Liver (tissue), 9 donors: ENCODE results near the gene ECI1. TPM values are rescaled to one million over a fixed set of nuclear protein-coding genes. Genes with fewer than 3 reads are reported as not detected.
"Not testable (repeated sequence)": the region's sequence is repeated elsewhere in the genome, so short reads cannot be mapped to it uniquely, and the experiment has no call there.

Source experiments
- DNase-seq: peaks from one replicate; pipeline ENCODE4 v3.0.0-alpha.2; 2017; ENCODE audit warnings: low spot score
- H3K27ac ChIP-seq, 2 donors: one replicate each; pipeline ENCODE4 v1.7.0; 2013; ENCODE audit warnings: inconsistent platforms in 2 of 2, low read length in 2 of 2, control low read depth in 1 of 2, low read depth in 1 of 2, mild to moderate bottlenecking in 1 of 2
- H3K27me3 ChIP-seq, 4 donors: one replicate each; pipeline versions ENCODE4 v1.6.1 to v1.7.0; 2013; ENCODE audit warnings: low read length in 3 of 4, inconsistent platforms in 1 of 4, mild to moderate bottlenecking in 1 of 4, moderate library complexity in 1 of 4; ENCODE audit not compliant: control insufficient read depth in 4 of 4, insufficient read depth in 4 of 4
- H3K36me3 ChIP-seq, 4 donors: one replicate each; pipeline versions ENCODE4 v1.6.1 to v1.7.0; 2013; ENCODE audit warnings: low read length in 3 of 4, mild to moderate bottlenecking in 3 of 4, low read depth in 1 of 4, moderate library complexity in 1 of 4; ENCODE audit not compliant: control insufficient read depth in 4 of 4, insufficient read depth in 3 of 4
- H3K4me1 ChIP-seq, 4 donors: one replicate each; pipeline versions ENCODE4 v1.6.1 to v1.7.0; 2013; ENCODE audit warnings: low read length in 3 of 4, mild to moderate bottlenecking in 3 of 4, moderate library complexity in 1 of 4; ENCODE audit not compliant: control insufficient read depth in 4 of 4, insufficient read depth in 4 of 4
- H3K4me3 ChIP-seq, 3 donors: one replicate each; pipeline versions ENCODE4 v1.6.1 to v1.7.0; 2013; ENCODE audit warnings: low read length in 3 of 3, control low read depth in 1 of 3, low read depth in 1 of 3, mild to moderate bottlenecking in 1 of 3
- H3K9ac ChIP-seq, 2 donors: one replicate each; pipeline ENCODE4 v1.7.0; 2013; ENCODE audit warnings: low read length in 2 of 2, mild to moderate bottlenecking in 2 of 2, moderate library complexity in 2 of 2, control low read depth in 1 of 2, low read depth in 1 of 2
- H3K9me3 ChIP-seq, 4 donors: one replicate each; pipeline versions ENCODE4 v1.6.1 to v1.7.0; 2013; ENCODE audit warnings: low read length in 3 of 4; ENCODE audit not compliant: control insufficient read depth in 4 of 4
- EGR1 ChIP-seq, 2 donors: IDR thresholded peaks; 2 replicates each; pipeline ENCODE4 v1.6.1; 2016 to 2018; ENCODE audit warnings: antibody characterized with exemption in 2 of 2, low read depth in 2 of 2
- FOXA1 ChIP-seq: IDR thresholded peaks from 2 replicates; pipeline ENCODE4 v1.6.1; 2016; ENCODE audit warnings: antibody characterized with exemption
- FOXA2 ChIP-seq: IDR thresholded peaks from 2 replicates; pipeline ENCODE4 v1.6.1; 2016; ENCODE audit warnings: antibody characterized with exemption
- GABPA ChIP-seq, 2 donors: IDR thresholded peaks in 1 of 2; conservative IDR thresholded peaks in 1 of 2; 2 replicates each; pipeline ENCODE4 v1.6.1; 2016; ENCODE audit warnings: antibody characterized with exemption in 2 of 2, mild to moderate bottlenecking in 1 of 2, moderate library complexity in 1 of 2
- HNF4A ChIP-seq, 2 donors: conservative IDR thresholded peaks; 2 replicates each; pipeline ENCODE4 v1.6.1; 2016; ENCODE audit warnings: antibody characterized with exemption in 2 of 2, mild to moderate bottlenecking in 2 of 2
- HNF4G ChIP-seq: IDR thresholded peaks from 2 replicates; pipeline ENCODE4 v1.6.1; 2016; ENCODE audit warnings: antibody characterized with exemption
- NR2F2 ChIP-seq: IDR thresholded peaks from 2 replicates; pipeline ENCODE4 v1.6.1; 2016; ENCODE audit warnings: antibody characterized with exemption
- RAD21 ChIP-seq, 2 donors: IDR thresholded peaks; 2 replicates each; pipeline ENCODE4 v1.6.1; 2016; ENCODE audit warnings: antibody characterized with exemption in 2 of 2, mild to moderate bottlenecking in 2 of 2
- RXRA ChIP-seq, 2 donors: IDR thresholded peaks; 2 replicates each; pipeline ENCODE4 v1.6.1; 2017 to 2018; ENCODE audit warnings: antibody characterized with exemption in 2 of 2, mild to moderate bottlenecking in 1 of 2
- TAF1 ChIP-seq: conservative IDR thresholded peaks from 2 replicates; pipeline ENCODE4 v1.6.1; 2016; ENCODE audit warnings: antibody characterized with exemption, mild to moderate bottlenecking
- ZBTB33 ChIP-seq: IDR thresholded peaks from 2 replicates; pipeline ENCODE4 v1.6.1; 2016; ENCODE audit warnings: antibody characterized with exemption
- WGBS: extraction: QIAGEN DNeasy Blood & Tissue Kit; methylation state at CpG from one replicate; pipeline ENCODE4 v1.1.7; 2013; 5-methylcytosine and 5-hydroxymethylcytosine counted together
- polyA plus RNA-seq, 2 donors: library from polyadenylated mRNA; stranded (reverse) in 1 of 2; unstranded in 1 of 2; fragments of 200-250 nt in 1 of 2; fragments of >200 nt in 1 of 2; fragmentation: Nextera tagmentation in 1 of 2; extraction: Ambion mirVana in 1 of 2; gene quantifications; one replicate each; pipeline versions ENCODE4 v1.2.1 to v1.2.3, GENCODE V29; 2013 to 2015
- total RNA-seq, 2 donors: library from RNA; depleted of rRNA; stranded (reverse); fragments of >200 nt; gene quantifications; one replicate each; pipeline ENCODE4 v1.2.3, GENCODE V29; 2014
- TF ChIP-seq, protein P1 (sequence below): IDR thresholded peaks from 2 replicates; pipeline ENCODE4 v1.6.1; 2016; ENCODE audit warnings: antibody characterized with exemption
- TF ChIP-seq, protein P2 (sequence below): IDR thresholded peaks from 2 replicates; pipeline ENCODE4 v1.6.1; 2016; ENCODE audit warnings: antibody characterized with exemption
- TF ChIP-seq, protein P3 (sequence below): IDR thresholded peaks from 2 replicates; pipeline ENCODE4 v1.6.1; 2016; ENCODE audit warnings: antibody characterized with exemption, mild to moderate bottlenecking
- donor health status: healthy.
- donor health status: healthy.
- donor health status: healthy.
- donor health status: healthy.
- donor health status: healthy.

ECI1 gene
- total and polyA plus RNA-seq, 4 donors = 36.8 to 107 (median 79.5) TPM

GRCh38 chr16:2204416-2205103 lies 46.8 kb downstream of the ECI1 start:
- Histone ChIP-seq H3K9ac (no peak overlapping the region), H3K9me3 (no peaks in the 10 kb centered on the region), H3K27ac (peak overlapping the region; percentile 80 to 98), H3K36me3 (peaks cover 0 to 21% (median 5%) of the 10 kb centered on the region in 4 donors), H3K4me3 (peak overlapping the region; percentile 33 to 85 (median 76)), H3K4me1 (peaks cover 4 to 19% (median 10%) of the 10 kb centered on the region in 4 donors), H3K27me3 (no peaks in the 10 kb centered on the region)
- TF ChIP-seq EGR1 (IDR thresholded peaks at IDR 0.05; ENCODE audit: low read depth in 2 of 2) (no peak), FOXA2 (no peak), FOXA1 (no peak), HNF4G (no peak), ZBTB33 (no peak)
- 86% methylated on average over 13 of the region's 13 CpGs for WGBS
- no peak for DNase-seq

DNA sequence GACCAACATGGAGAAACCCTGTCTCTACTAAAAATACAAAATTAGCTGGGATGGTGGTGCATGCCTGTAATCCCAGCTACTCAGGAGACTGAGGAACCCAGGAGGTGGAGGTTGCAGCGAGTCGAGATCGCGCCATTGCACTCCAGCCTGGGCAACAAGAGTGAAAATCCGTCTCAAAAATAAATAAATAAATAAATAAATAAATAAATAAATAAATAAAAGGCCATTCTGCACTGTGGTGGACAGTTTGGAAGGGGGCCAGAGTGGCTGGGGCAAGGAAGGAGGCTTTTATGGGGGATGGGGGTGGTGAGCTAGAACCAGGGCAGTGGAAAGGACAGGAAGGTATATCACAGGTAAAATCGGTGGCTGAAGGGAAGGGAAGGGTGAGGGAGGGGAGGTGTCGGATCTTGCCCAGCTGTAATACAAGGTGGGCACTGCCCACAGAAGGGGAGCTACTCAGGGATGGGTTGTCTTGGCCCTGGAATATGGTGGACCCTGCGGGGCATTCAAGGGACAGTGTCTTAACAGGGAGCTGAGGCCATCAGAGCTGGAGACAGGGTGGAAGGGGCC lies 48.2 kb downstream of the ECI1 start:
- DNase-seq, H3K9ac ChIP-seq, H3K9me3 ChIP-seq, H3K4me3 ChIP-seq, H3K27ac ChIP-seq, H3K27me3 ChIP-seq: not testable (repeated sequence)
- 94% methylated on average over 8 of the region's 8 CpGs for WGBS
- Histone ChIP-seq H3K36me3 (peaks cover 0 to 11% (median 2%) of the 10 kb centered on the region in 4 donors), H3K4me1 (peaks cover 4 to 19% (median 10%) of the 10 kb centered on the region in 4 donors)

DNA sequence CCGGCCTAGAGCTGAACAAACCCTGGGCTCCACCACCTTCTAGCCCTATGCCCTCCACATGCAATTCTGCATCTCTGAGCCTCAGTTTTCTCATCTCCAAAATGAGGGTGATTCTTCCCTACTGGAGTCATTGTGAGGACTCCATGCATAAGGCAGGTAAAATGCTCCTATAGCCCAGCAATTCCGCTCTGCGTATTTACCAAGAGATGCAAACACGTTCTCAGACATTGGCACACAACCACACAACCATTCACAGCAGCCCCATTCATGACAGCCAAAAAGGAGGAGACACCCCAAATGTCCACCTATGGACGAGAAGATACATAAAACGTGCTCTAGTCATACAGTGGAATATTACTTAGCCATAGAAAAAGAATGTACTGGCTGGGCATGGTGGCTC lies 51.1 kb downstream of the ECI1 start:
- Histone ChIP-seq H3K4me3 (no peak overlapping the region), H3K27ac (no peak overlapping the region), H3K27me3 (peaks cover 0 to 2% (median 0%) of the 10 kb centered on the region in 4 donors), H3K36me3 (no peaks in the 10 kb centered on the region), H3K4me1 (peaks cover 3 to 12% (median 7%) of the 10 kb centered on the region in 4 donors), H3K9ac (no peak overlapping the region), H3K9me3 (no peaks in the 10 kb centered on the region)
- WGBS = 93% methylated on average over 6 of the region's 6 CpGs
- DNase-seq = no peak
- TF ChIP-seq, protein P1, sequence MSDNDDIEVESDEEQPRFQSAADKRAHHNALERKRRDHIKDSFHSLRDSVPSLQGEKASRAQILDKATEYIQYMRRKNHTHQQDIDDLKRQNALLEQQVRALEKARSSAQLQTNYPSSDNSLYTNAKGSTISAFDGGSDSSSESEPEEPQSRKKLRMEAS = no peak
- TF ChIP-seq, protein P2, sequence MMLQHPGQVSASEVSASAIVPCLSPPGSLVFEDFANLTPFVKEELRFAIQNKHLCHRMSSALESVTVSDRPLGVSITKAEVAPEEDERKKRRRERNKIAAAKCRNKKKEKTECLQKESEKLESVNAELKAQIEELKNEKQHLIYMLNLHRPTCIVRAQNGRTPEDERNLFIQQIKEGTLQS = no peak
- no peak for TF ChIP-seq NR2F2
- TF ChIP-seq HNF4A (conservative IDR thresholded peaks at IDR 0.05) = no peak
- no peak for TF ChIP-seq TAF1
- TF ChIP-seq, protein P3, sequence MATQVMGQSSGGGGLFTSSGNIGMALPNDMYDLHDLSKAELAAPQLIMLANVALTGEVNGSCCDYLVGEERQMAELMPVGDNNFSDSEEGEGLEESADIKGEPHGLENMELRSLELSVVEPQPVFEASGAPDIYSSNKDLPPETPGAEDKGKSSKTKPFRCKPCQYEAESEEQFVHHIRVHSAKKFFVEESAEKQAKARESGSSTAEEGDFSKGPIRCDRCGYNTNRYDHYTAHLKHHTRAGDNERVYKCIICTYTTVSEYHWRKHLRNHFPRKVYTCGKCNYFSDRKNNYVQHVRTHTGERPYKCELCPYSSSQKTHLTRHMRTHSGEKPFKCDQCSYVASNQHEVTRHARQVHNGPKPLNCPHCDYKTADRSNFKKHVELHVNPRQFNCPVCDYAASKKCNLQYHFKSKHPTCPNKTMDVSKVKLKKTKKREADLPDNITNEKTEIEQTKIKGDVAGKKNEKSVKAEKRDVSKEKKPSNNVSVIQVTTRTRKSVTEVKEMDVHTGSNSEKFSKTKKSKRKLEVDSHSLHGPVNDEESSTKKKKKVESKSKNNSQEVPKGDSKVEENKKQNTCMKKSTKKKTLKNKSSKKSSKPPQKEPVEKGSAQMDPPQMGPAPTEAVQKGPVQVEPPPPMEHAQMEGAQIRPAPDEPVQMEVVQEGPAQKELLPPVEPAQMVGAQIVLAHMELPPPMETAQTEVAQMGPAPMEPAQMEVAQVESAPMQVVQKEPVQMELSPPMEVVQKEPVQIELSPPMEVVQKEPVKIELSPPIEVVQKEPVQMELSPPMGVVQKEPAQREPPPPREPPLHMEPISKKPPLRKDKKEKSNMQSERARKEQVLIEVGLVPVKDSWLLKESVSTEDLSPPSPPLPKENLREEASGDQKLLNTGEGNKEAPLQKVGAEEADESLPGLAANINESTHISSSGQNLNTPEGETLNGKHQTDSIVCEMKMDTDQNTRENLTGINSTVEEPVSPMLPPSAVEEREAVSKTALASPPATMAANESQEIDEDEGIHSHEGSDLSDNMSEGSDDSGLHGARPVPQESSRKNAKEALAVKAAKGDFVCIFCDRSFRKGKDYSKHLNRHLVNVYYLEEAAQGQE = no peak
- no peak for TF ChIP-seq FOXA2
- TF ChIP-seq HNF4G = no peak
- no peak for TF ChIP-seq GABPA (IDR thresholded peaks at IDR 0.05 in 1 of 2, conservative IDR thresholded peaks at IDR 0.05 in 1 of 2)
- no peak for TF ChIP-seq RXRA (IDR thresholded peaks at IDR 0.05)
- no peak for TF ChIP-seq ZBTB33
- no peak for TF ChIP-seq RAD21 (IDR thresholded peaks at IDR 0.05)
